NCI-H1436 treated with DMSO at 0.1 percent for 48 hours (cell line): ENCODE results near the gene DAGLA.
"Not testable (repeated sequence)": the region's sequence is repeated elsewhere in the genome, so short reads cannot be mapped to it uniquely, and the experiment has no call there.

Source experiments
- DNase-seq: peaks from one replicate; lab custom pipeline; 2025; lab: John Stamatoyannopoulos, UW

DAGLA gene

DNA sequence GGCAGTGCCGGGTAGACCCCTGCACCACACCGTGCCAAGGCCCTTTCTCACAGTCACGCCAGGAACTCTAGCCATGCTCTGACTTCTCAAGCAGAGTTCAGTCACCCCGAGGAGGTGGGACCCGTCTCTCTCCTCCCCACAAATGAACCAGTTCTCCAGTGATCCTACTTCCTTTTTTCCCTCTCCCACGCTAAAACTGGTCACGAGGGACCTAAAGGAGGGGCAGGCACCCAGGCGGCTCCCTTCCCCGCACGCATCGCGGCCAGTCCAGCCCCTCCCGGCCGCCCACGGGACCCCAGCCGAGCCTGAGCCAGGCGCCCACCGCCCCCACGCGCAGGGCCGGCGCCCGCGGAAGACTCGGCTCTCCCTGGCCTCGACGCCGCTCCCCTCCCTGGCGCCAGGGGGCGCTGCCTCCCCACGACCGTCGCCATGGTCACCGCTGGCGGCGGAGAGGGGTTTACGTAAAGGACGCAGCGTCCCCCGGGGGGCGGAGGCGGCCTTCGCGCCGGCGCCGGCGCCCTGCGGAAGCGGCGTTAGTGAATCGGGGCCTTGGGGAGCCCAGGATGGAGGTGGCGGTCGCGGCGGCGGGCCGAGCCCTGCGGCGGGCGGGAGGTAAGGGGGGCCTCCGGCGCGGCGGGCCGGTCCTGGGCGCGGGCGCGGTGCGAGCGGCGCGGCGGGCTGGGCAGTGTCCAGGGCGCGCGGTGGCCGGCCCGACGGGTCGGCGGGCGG is at the start of gene DAGLA:
Gene DAGLA (plus strand): TSS at position 499 of the 729 bp plus-strand sequence. CDS start 39,765 bp downstream, outside the sequence.
- no peak for DNase-seq

GRCh38 chr11:61632096-61632495 is 48.1 kb upstream of the DAGLA start:
- no peak for DNase-seq

DNA sequence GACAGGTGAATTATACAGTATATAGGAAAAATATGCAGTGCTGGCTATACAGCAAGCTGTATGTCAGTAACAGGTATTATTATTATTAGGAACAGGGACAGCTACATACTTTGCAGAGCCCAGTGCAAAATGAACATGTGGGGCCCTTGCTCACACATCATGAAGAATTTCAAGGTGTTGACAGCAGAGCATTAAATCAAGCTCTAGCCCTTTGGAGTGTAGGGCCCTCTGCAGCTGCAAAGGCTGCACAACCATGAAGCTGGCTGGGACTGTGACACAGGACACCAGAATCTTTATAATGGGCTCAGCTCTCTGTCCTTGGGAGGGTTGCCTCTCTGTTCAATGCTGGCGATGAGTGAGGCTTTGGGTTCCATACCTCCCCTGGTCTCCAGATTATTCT is 44.9 kb upstream of the DAGLA start:
- DNase-seq, result no peak

- DNase-seq, result peak; percentile 61
Observed at GRCh38 chr11:61635787-61636186, 44.4 kb upstream of the DAGLA start.

- no peak for DNase-seq
Observed at GRCh38 chr11:61636676-61637075, 43.5 kb upstream of the DAGLA start.

GRCh38 chr11:61637277-61637676 is 42.9 kb upstream of the DAGLA start:
- DNase-seq, result no peak

DNA sequence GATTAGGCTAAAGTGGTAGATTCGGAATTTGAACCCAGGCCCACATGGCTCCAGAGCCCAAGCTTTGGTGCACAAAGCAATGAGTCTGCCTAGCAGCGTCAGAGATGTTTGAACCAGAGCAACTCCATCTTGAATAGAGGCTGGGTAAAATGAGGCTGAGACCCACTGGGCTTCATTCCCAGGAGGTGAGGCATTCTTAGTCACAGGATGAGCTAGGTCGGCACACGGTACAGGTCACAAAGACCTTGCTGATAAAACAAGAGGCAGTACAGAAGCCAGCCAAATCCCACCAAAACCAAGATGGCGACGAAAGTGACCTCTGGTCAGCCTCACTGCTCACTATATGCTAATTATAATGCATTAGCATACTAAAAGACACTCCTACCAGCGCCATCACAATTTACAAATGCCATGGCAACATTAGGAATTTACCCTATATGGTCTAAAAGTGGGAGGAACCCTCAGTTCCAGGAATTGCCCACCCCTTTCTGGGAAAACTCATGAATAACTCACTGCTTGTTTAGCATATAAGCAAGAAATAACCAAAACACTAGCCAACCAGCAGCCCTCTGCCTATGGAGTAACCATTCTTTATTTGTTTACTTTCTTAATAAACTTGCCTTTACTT is 40.3 kb upstream of the DAGLA start:
- DNase-seq, result no peak

DNA sequence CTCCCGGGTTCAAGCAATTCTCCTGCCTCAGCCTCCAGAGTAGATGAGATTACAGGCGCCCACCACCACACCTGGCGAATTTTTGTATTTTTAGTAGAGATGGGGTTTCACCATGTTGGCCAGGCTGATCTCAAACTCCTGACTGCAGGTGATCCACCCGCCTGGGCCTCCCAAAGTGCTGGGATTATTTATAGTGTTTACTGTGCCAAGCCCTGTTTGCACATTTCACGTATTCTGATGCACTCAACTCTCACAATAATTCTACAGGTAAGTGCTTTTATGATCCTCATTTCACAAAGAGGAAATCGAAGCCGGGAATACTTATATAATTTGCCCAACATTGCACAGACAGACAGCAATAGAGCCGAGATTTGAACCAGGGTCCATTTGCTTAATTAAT is 38.0 kb upstream of the DAGLA start:
- DNase-seq, result no peak

DNA sequence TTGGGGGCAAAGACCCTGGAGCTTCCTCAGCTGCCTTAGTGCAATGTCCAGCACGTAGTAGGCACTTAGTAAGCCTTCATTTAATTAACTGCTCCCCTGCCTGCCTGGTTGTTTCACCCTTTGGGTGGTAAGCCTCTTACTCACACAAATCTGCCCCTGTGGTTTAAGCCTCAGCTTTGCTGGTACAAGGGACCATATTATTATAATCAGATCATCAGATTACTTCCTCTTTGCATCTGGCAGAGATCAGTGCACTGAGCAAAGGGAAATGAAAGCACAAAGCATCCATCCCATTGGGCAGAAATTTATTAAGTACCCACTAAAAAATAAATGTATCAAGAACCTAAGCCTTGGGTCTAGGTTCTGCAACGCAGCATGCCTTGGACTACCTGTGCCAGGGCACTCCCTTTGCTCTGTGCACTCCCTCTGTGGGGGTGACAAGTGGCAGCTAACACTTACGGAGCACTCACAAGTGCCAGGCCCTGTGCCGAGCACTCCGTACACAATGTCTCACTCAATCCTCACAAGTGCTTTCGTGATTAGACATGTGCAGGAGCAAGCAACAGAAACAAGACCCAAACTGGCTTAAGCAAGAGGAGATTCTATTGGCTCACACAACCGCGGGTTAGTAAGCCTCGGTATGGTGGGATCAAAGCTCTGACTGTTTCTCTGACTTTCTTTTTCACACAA is 34.9 kb upstream of the DAGLA start:
- DNase-seq, result no peak

GRCh38 chr11:61647529-61647928 is 32.7 kb upstream of the DAGLA start:
- no peak for DNase-seq

GRCh38 chr11:61650781-61651571 is 29.2 kb upstream of the DAGLA start:
- no peak for DNase-seq

GRCh38 chr11:61652135-61652534 is 28.1 kb upstream of the DAGLA start:
- DNase-seq, result no peak

- no peak for DNase-seq
Observed at GRCh38 chr11:61654397-61654829, 25.8 kb upstream of the DAGLA start.

DNA sequence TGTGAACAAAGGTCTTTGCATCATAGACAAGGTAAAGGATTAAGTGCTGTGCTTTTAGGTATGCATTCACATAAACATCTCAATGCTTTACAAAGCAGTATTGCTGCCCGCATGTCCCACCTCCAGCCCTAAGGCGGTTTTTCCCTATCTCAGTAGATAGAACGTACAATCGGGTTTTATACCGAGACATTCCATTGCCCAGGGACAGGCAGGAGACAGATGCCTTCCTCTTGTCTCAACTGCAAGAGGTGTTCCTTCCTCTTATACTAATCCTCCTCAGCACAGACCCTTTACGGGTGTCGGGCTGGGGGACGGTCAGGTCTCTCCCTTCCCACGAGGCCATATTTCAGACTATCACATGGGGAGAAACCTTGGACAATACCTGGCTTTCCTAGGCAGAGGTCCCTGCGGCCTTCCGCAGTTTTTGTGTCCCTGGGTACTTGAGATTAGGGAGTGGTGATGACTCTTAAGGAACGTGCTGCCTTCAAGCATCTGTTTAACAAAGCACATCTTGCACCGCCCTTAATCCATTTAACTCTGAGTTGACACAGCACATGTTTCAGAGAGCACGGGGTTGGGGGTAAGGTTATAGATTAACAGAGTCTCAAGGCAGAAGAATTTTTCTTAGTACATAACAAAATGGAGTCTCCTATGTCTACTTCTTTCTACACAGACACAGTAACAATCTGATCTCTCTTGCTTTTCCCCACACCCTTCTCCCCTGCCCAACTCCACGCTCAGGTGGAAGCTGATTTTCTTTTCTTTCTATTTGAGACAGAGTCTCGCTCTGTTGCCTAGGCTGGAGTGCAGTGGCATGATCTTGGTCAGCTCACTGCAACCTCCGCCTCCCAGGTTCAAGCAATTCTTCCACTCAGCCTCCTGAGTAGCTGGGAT is 24.7 kb upstream of the DAGLA start:
- not testable (repeated sequence) for DNase-seq

GRCh38 chr11:61656347-61657077 is 23.7 kb upstream of the DAGLA start:
- no peak for DNase-seq

GRCh38 chr11:61657566-61658290 is 22.5 kb upstream of the DAGLA start:
- no peak for DNase-seq

GRCh38 chr11:61659413-61660196 is 20.6 kb upstream of the DAGLA start:
- no peak for DNase-seq

GRCh38 chr11:61660997-61661396 is 19.2 kb upstream of the DAGLA start:
- DNase-seq, result not testable (repeated sequence)

- DNase-seq, result no peak
Observed at GRCh38 chr11:61666684-61667297, 13.4 kb upstream of the DAGLA start.
